ENCODE measurements around the gene RIT2. TPM values are rescaled to one million over a fixed set of nuclear protein-coding genes. Genes with fewer than 3 reads are reported as not detected.

The RIT2 gene
- total and polyA plus RNA-seq, 3 donors from 2014 or later = 0.82 TPM; not detected in 2

DNA sequence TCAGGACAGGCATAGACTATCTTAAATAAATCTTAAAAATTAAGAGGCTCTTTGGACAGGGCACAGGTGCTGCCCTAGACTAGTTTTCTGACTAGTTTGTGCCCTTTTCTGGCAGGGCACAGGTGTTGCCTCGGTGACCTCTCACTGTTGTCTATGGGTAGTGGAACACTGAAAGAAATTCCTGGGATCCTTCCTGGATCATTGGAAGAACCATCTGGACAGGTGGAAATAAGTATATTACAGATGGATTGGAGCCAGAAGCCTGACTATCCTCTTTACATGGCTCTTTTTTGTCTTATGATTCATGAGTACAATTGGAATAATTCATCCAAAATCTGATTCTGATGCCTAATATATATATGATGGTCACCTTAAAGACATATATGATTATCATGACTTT, 286.6 kb downstream of the RIT2 start:
- no peak for TF ChIP-seq POLR2A (IDR thresholded peaks at IDR 0.05)
- TF ChIP-seq, protein P1, sequence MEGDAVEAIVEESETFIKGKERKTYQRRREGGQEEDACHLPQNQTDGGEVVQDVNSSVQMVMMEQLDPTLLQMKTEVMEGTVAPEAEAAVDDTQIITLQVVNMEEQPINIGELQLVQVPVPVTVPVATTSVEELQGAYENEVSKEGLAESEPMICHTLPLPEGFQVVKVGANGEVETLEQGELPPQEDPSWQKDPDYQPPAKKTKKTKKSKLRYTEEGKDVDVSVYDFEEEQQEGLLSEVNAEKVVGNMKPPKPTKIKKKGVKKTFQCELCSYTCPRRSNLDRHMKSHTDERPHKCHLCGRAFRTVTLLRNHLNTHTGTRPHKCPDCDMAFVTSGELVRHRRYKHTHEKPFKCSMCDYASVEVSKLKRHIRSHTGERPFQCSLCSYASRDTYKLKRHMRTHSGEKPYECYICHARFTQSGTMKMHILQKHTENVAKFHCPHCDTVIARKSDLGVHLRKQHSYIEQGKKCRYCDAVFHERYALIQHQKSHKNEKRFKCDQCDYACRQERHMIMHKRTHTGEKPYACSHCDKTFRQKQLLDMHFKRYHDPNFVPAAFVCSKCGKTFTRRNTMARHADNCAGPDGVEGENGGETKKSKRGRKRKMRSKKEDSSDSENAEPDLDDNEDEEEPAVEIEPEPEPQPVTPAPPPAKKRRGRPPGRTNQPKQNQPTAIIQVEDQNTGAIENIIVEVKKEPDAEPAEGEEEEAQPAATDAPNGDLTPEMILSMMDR (IDR thresholded peaks at IDR 0.05) = no peak
- H3K4me1 ChIP-seq = no peaks in the 10 kb centered on the region
- 100% methylated on average over 1 of the region's 1 CpG for WGBS, 2 donors
- H3K27me3 ChIP-seq = no peaks in the 10 kb centered on the region
- no peaks in the 10 kb centered on the region for H3K36me3 ChIP-seq (ENCODE audit: low read depth, missing control alignments)
- H3K4me3 ChIP-seq = no peak overlapping the region
- H3K9me3 ChIP-seq = no peaks in the 10 kb centered on the region
- intact Hi-C loops (cut with DNase I; ENCODE audit: low total_unique reads) = no loop called here
- H3K27ac ChIP-seq = no peak overlapping the region
- DNase-seq = no peak

DNA sequence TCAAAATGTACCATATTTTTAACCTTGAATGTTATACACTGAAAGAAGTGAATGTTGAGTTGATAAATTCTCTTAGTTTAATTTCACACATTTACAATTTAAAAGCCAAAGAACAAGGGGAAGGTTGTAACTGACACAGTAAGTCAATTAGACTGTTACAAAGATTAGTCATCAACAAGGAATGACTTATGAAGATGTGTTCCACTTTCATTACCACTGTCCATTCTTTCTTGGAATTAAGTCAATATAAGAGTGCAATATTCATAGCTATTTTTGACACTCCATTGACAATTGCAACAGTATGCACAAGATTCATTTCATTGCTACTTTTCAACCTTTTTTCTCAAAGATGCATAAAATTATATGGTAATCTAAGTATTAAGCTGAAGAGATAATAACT, 291.3 kb downstream of the RIT2 start:
- Histone ChIP-seq H3K27me3 (no peaks in the 10 kb centered on the region), H3K4me1 (no peaks in the 10 kb centered on the region), H3K36me3 (ENCODE audit: low read depth, missing control alignments) (no peaks in the 10 kb centered on the region), H3K9me3 (no peaks in the 10 kb centered on the region), H3K4me3 (no peak overlapping the region), H3K27ac (no peak overlapping the region)
- intact Hi-C loops (cut with DNase I; ENCODE audit: low total_unique reads) = no loop called here
- no peak for DNase-seq
- TF ChIP-seq POLR2A (IDR thresholded peaks at IDR 0.05) = no peak
- TF ChIP-seq, protein P1 (IDR thresholded peaks at IDR 0.05) = no peak

DNA sequence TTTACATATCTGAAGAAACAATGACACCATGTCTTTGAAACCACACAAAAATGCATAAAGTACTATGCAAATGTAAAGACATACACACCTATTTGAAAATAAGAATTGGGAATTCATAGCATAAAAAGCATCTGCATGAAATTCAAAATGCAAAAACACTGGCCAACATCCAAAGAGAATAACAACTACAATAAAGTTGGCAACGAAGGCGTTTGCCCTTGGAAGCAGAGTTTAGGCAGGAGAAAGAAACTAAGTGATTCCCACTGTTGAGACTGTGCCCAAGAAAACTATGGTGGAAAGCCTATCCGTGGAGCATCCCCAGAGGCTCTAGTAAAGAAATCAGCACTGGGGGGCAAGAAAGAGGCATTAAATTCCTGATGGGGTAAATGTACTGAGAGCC, 292.8 kb downstream of the RIT2 start:
- intact Hi-C loops (cut with DNase I; ENCODE audit: low total_unique reads) = no loop called here
- no peak for TF ChIP-seq POLR2A (IDR thresholded peaks at IDR 0.05)
- TF ChIP-seq, protein P1 (IDR thresholded peaks at IDR 0.05) = no peak
- 50 to 54% methylated on average over 3 of the region's 3 CpGs for WGBS, 2 donors
- H3K27me3 ChIP-seq = no peaks in the 10 kb centered on the region
- no peaks in the 10 kb centered on the region for H3K4me1 ChIP-seq
- no peak overlapping the region for H3K4me3 ChIP-seq
- no peaks in the 10 kb centered on the region for H3K36me3 ChIP-seq (ENCODE audit: low read depth, missing control alignments)
- no peak for DNase-seq
- H3K9me3 ChIP-seq = no peaks in the 10 kb centered on the region
- no peak overlapping the region for H3K27ac ChIP-seq

DNA sequence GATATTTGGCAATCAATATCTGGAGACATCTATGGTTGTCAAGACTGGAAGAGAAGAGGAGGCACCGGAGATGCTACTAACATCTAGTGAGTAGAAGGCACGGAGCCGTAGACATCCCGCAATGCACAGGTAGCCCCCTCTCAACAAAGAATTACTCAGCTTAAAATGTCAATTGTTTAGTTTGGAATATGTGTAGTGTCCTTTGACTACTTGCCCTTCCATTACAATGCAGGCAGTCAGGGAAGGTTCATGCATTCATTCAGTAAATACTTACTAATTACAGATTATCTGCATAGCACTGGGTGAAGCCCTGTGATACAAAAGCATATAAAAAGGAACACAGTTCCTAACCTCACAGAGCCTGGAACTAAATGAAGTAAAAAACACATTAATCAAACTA, 294.0 kb downstream of the RIT2 start:
- Histone ChIP-seq H3K4me3 (no peak overlapping the region), H3K9me3 (no peaks in the 10 kb centered on the region), H3K4me1 (no peaks in the 10 kb centered on the region), H3K36me3 (ENCODE audit: low read depth, missing control alignments) (no peaks in the 10 kb centered on the region), H3K27ac (no peak overlapping the region), H3K27me3 (no peaks in the 10 kb centered on the region)
- intact Hi-C loops (cut with DNase I; ENCODE audit: low total_unique reads) = no loop called here
- 97 to 98% methylated on average over 4 of the region's 4 CpGs for WGBS, 2 donors
- TF ChIP-seq POLR2A (IDR thresholded peaks at IDR 0.05) = no peak
- TF ChIP-seq, protein P1 (IDR thresholded peaks at IDR 0.05) = no peak
- no peak for DNase-seq

DNA sequence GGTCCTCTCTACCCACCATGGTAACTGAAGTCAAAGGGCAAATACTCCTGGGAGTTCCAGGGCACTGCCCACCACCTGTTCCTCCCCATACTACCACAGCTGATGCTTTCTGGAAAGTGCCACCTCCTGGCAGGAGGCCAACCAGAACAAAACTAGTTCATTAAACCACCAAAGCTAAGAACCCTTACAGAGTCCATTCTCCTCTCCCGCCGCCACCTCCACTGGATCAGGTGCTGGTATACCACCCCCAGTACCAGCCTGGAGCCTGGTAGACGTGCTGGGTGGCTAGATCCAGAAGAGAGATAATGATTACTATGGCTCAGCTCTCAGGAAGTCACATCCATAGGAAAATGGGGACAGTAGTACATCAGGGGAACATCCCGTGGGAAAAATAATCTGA, 300.9 kb downstream of the RIT2 start:
- TF ChIP-seq, protein P1 (IDR thresholded peaks at IDR 0.05) = no peak
- TF ChIP-seq POLR2A (IDR thresholded peaks at IDR 0.05) = no peak
- Histone ChIP-seq H3K4me1 (no peaks in the 10 kb centered on the region), H3K27ac (no peak overlapping the region), H3K4me3 (no peak overlapping the region), H3K27me3 (no peaks in the 10 kb centered on the region), H3K36me3 (ENCODE audit: low read depth, missing control alignments) (no peaks in the 10 kb centered on the region), H3K9me3 (no peaks in the 10 kb centered on the region)
- intact Hi-C loops (cut with DNase I; ENCODE audit: low total_unique reads) = no loop called here
- DNase-seq = no peak
- WGBS, 2 donors = 91 to 95% methylated on average over 4 of the region's 4 CpGs
